Loucy (cell line): ENCODE data around the gene RIMKLA.

Experiments used
- H2AFZ ChIP-seq: fragments of 200-600 bp; sonication (generic); 2 replicates; pipeline ENCODE4 v1.6.0; 2016; ENCODE audit warnings: antibody characterized with exemption, mild to moderate bottlenecking, low read length, moderate library complexity
- H3F3A ChIP-seq: fragments of 200-600 bp; 2 replicates; pipeline ENCODE4 v1.6.0; 2016; ENCODE audit warnings: antibody characterized with exemption, low read depth, mild to moderate bottlenecking
- H3K27me3 ChIP-seq: fragments of 200-600 bp; sonication (generic); 2 replicates; pipeline ENCODE4 v1.6.1; 2014; ENCODE audit warnings: low read length, mild to moderate bottlenecking; ENCODE audit not compliant: insufficient read depth, poor library complexity, severe bottlenecking
- H3K36me3 ChIP-seq: fragments of 200-600 bp; sonication (generic); 2 replicates; pipeline ENCODE4 v1.6.1; 2016; ENCODE audit warnings: low read length; ENCODE audit not compliant: insufficient read depth
- H3K4me1 ChIP-seq: fragments of 200-600 bp; sonication (generic); 2 replicates; pipeline ENCODE4 v1.5.1; 2014; ENCODE audit warnings: low read length, mild to moderate bottlenecking; ENCODE audit not compliant: insufficient read depth, poor library complexity, severe bottlenecking
- H3K4me2 ChIP-seq: fragments of 200-600 bp; sonication (generic); 2 replicates; pipeline ENCODE4 v1.6.0; 2014; ENCODE audit warnings: antibody characterized with exemption, low read length, low read depth, mild to moderate bottlenecking; ENCODE audit not compliant: poor library complexity, severe bottlenecking
- H3K4me3 ChIP-seq: fragments of 200-600 bp; sonication (generic); 2 replicates; pipeline ENCODE4 v1.5.1; 2014; ENCODE audit warnings: low read length, mild to moderate bottlenecking, mixed read lengths; ENCODE audit not compliant: poor library complexity, severe bottlenecking
- H3K79me2 ChIP-seq: fragments of 200-600 bp; sonication (generic); 2 replicates; pipeline ENCODE4 v1.6.1; 2014; ENCODE audit warnings: low read length; ENCODE audit not compliant: insufficient read depth
- H3K9ac ChIP-seq: fragments of 200-600 bp; sonication (generic); 2 replicates; pipeline ENCODE4 v1.6.0; 2014; ENCODE audit warnings: mild to moderate bottlenecking, low read depth, low read length, moderate library complexity; ENCODE audit not compliant: poor library complexity, severe bottlenecking
- H3K9me2 ChIP-seq: fragments of 200-600 bp; sonication (generic); replicated peaks from 2 replicates; pipeline ENCODE4 v1.6.1; 2016; ENCODE audit warnings: low read depth, low read length, mixed read lengths
- H3K9me3 ChIP-seq: fragments of 200-600 bp; sonication (generic); 2 replicates; pipeline ENCODE4 v1.6.1; 2014; ENCODE audit warnings: mild to moderate bottlenecking, antibody characterized with exemption, low read length, low read depth; ENCODE audit not compliant: insufficient read depth
- H4K20me1 ChIP-seq: fragments of 200-600 bp; sonication (generic); 2 replicates; pipeline ENCODE4 v1.6.0; 2014; ENCODE audit warnings: antibody characterized with exemption, low read length, mild to moderate bottlenecking; ENCODE audit not compliant: insufficient read depth, poor library complexity, severe bottlenecking
- EZH2phosphoT487 ChIP-seq: fragments of 200-600 bp; IDR thresholded peaks from 2 replicates; pipeline ENCODE4 v1.6.1; 2018; ENCODE audit warnings: antibody characterized with exemption, mild to moderate bottlenecking, moderate library complexity, borderline replicate concordance
- TF ChIP-seq, protein P1 (sequence below): fragments of 200-600 bp; sonication (generic); conservative IDR thresholded peaks from 2 replicates; pipeline ENCODE4 v1.5.1; 2014; ENCODE audit warnings: mild to moderate bottlenecking, antibody characterized with exemption, low read length

The RIMKLA gene

GRCh38 chr1:42334240-42335049, 46.1 kb upstream of the RIMKLA start:
- H3K36me3 ChIP-seq, result no peaks in the 10 kb centered on the region
- peak overlapping the region; percentile 89 for H3K9ac ChIP-seq
- H3K9me2 ChIP-seq, result no peaks in the 10 kb centered on the region
- no peaks in the 10 kb centered on the region for H3F3A ChIP-seq
- H2AFZ ChIP-seq, result peak overlapping the region; percentile 74
- TF ChIP-seq, protein P1, sequence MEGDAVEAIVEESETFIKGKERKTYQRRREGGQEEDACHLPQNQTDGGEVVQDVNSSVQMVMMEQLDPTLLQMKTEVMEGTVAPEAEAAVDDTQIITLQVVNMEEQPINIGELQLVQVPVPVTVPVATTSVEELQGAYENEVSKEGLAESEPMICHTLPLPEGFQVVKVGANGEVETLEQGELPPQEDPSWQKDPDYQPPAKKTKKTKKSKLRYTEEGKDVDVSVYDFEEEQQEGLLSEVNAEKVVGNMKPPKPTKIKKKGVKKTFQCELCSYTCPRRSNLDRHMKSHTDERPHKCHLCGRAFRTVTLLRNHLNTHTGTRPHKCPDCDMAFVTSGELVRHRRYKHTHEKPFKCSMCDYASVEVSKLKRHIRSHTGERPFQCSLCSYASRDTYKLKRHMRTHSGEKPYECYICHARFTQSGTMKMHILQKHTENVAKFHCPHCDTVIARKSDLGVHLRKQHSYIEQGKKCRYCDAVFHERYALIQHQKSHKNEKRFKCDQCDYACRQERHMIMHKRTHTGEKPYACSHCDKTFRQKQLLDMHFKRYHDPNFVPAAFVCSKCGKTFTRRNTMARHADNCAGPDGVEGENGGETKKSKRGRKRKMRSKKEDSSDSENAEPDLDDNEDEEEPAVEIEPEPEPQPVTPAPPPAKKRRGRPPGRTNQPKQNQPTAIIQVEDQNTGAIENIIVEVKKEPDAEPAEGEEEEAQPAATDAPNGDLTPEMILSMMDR, result 0 out of 2 replicates have a peak, but pooled peaks have one; percentile 21
- no peak for TF ChIP-seq EZH2phosphoT487
- H3K4me2 ChIP-seq, result peak overlapping the region; percentile 96
- H3K4me3 ChIP-seq, result peak overlapping the region; percentile 85
- H3K4me1 ChIP-seq, result peaks cover 43% of the 10 kb centered on the region
- no peaks in the 10 kb centered on the region for H3K9me3 ChIP-seq
- H3K79me2 ChIP-seq, result peaks cover 67% of the 10 kb centered on the region
- H3K27me3 ChIP-seq, result no peaks in the 10 kb centered on the region
- H4K20me1 ChIP-seq, result peaks cover 52% of the 10 kb centered on the region

GRCh38 chr1:42335050-42335808, 45.4 kb upstream of the RIMKLA start, which contains the start of gene FOXJ3:
TSS of gene FOXJ3 (minus strand) at chr1:42335235. CDS start at chr1:42311093, 24,142 bp downstream.
- Histone ChIP-seq H3K4me2 (peak within 1 kb of the TSS; percentile 96), H3K36me3 (no peaks in the 10 kb centered on the region), H3K27me3 (no peaks in the 10 kb centered on the region), H3K4me3 (peak within 1 kb of the TSS; percentile 85), H2AFZ (peak within 1 kb of the TSS; percentile 84), H3K9me3 (no peaks in the 10 kb centered on the region), H3K9me2 (no peaks in the 10 kb centered on the region), H3K4me1 (peaks cover 41% of the 10 kb centered on the region), H4K20me1 (peaks cover 46% of the 10 kb centered on the region), H3F3A (no peaks in the 10 kb centered on the region), H3K9ac (peak within 1 kb of the TSS; percentile 89), H3K79me2 (peaks cover 60% of the 10 kb centered on the region)
- TF ChIP-seq, protein P1, result no peak
- TF ChIP-seq EZH2phosphoT487, result no peak

DNA sequence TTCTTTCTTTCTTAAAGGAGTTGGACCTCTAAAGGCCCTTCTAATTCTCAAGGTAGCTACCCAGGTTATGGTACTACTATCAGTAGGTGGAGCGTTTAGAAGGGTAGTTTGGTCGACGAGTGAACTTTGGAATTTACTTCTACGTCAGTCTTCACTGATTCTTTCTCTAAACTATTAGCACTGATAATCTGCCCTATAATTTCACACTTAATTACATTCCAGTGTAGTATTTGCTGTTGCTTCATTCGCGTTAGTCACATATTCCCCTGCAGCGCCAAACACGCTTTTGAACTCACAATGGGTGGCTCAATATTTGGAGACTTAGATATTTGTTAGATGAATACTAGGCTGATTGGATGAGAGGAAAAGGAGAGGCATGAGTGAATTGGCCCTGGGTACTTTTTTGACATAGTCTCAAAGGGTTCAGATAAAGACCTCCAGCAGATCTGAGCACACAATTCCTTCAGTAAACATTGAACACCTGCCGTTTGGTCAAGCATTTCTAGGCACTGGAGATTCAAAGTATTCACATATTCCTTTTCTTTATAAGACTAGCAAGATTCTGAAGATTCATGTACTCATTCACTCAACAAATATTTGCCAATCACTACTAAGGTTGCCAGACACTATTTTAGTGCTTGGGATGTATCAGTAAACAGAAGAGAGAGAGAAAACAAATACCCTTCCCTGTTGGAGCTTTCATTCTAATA, 44.6 kb upstream of the RIMKLA start:
- H3K4me3 ChIP-seq, result peak overlapping the region; percentile 85
- H3K36me3 ChIP-seq, result no peaks in the 10 kb centered on the region
- peak overlapping the region; percentile 84 for H3K4me2 ChIP-seq
- no peaks in the 10 kb centered on the region for H3K27me3 ChIP-seq
- peak overlapping the region; percentile 89 for H3K9ac ChIP-seq
- H3K9me2 ChIP-seq, result no peaks in the 10 kb centered on the region
- TF ChIP-seq EZH2phosphoT487, result no peak
- TF ChIP-seq, protein P1, result no peak
- peak overlapping the region; percentile 84 for H2AFZ ChIP-seq
- peaks cover 34% of the 10 kb centered on the region for H3K4me1 ChIP-seq
- H4K20me1 ChIP-seq, result peaks cover 38% of the 10 kb centered on the region
- no peaks in the 10 kb centered on the region for H3F3A ChIP-seq
- H3K79me2 ChIP-seq, result peaks cover 52% of the 10 kb centered on the region
- no peaks in the 10 kb centered on the region for H3K9me3 ChIP-seq
